Stimulated activated naive B cell treated with anti-CD40 and anti-IgM and Interleukin-4, amounts not matched to agents 10 μg/mL and 1 μg/mL and 100 μg/mL, for 72 hours (primary cell): ENCODE measurements around the gene FUT3.

ENCODE experiments used
- ATAC-seq, 2 donors: fragments of 150-1000 bp; cut with Tn5 transposase; replicated peaks; 2 replicates each; pipeline ENCODE4 v1.10.0; 2021; ENCODE audit warnings: moderate library complexity in 1 of 2
- DNase-seq: peaks from one replicate; pipeline ENCODE4 v3.0.0; 2021
- H3K27ac Mint-ChIP-seq: one replicate; pipeline ENCODE4 v1.8.0; 2022; ENCODE audit warnings: mild to moderate bottlenecking, mixed read lengths
- H3K27me3 Mint-ChIP-seq, 2 donors: one replicate each; pipeline ENCODE4 v1.8.0; 2022; ENCODE audit warnings: mixed read lengths in 2 of 2
- H3K36me3 Mint-ChIP-seq, 2 donors: one replicate each; pipeline ENCODE4 v1.8.0; 2022; ENCODE audit warnings: mixed read lengths in 2 of 2, mild to moderate bottlenecking in 1 of 2
- H3K4me1 Mint-ChIP-seq, 2 donors: one replicate each; pipeline ENCODE4 v1.8.0; 2022; ENCODE audit warnings: mixed read lengths in 2 of 2, mild to moderate bottlenecking in 1 of 2
- H3K4me3 Mint-ChIP-seq, 2 donors: one replicate each; pipeline ENCODE4 v1.8.0; 2022; ENCODE audit warnings: mild to moderate bottlenecking in 2 of 2, mixed read lengths in 2 of 2, moderate library complexity in 1 of 2
- H3K9me3 Mint-ChIP-seq, 2 donors: one replicate each; pipeline ENCODE4 v1.8.0; 2022; ENCODE audit warnings: mixed read lengths in 2 of 2, mild to moderate bottlenecking in 1 of 2

FUT3 gene

GRCh38 chr19:5814123-5814851, 37.0 kb downstream of the FUT3 start:
- H3K9me3 Mint-ChIP-seq, result peaks cover 0 to 2% of the 10 kb centered on the region in 2 donors
- ATAC-seq, result no peak
- no peak overlapping the region for H3K4me3 Mint-ChIP-seq
- DNase-seq, result no peak
- no peaks in the 10 kb centered on the region for H3K36me3 Mint-ChIP-seq
- no peaks in the 10 kb centered on the region for H3K4me1 Mint-ChIP-seq
- H3K27me3 Mint-ChIP-seq, result peaks cover 17 to 32% of the 10 kb centered on the region in 2 donors
- no peak overlapping the region for H3K27ac Mint-ChIP-seq

GRCh38 chr19:5811117-5811516, 40.1 kb downstream of the FUT3 start:
- peaks cover 2 to 12% of the 10 kb centered on the region in 2 donors for H3K27me3 Mint-ChIP-seq
- no peak for ATAC-seq
- H3K27ac Mint-ChIP-seq, result no peak overlapping the region
- DNase-seq, result no peak
- no peak overlapping the region for H3K4me3 Mint-ChIP-seq
- H3K9me3 Mint-ChIP-seq, result peaks cover 0 to 2% of the 10 kb centered on the region in 2 donors
- H3K36me3 Mint-ChIP-seq, result no peaks in the 10 kb centered on the region
- no peaks in the 10 kb centered on the region for H3K4me1 Mint-ChIP-seq

- peaks cover 0 to 2% of the 10 kb centered on the region in 2 donors for H3K9me3 Mint-ChIP-seq
- no peak overlapping the region for H3K4me3 Mint-ChIP-seq
- H3K4me1 Mint-ChIP-seq, result peaks cover 0 to 2% of the 10 kb centered on the region in 2 donors
- H3K36me3 Mint-ChIP-seq, result no peaks in the 10 kb centered on the region
- no peak for ATAC-seq
- peaks cover 2 to 7% of the 10 kb centered on the region in 2 donors for H3K27me3 Mint-ChIP-seq
- H3K27ac Mint-ChIP-seq, result no peak overlapping the region
- no peak for DNase-seq
Measured at GRCh38 chr19:5809469-5809868, 41.8 kb downstream of the FUT3 start.

- ATAC-seq, result no peak
- peaks cover 3 to 7% of the 10 kb centered on the region in 2 donors for H3K4me1 Mint-ChIP-seq
- H3K4me3 Mint-ChIP-seq, result no peak overlapping the region
- H3K27me3 Mint-ChIP-seq, result peaks cover 6 to 11% of the 10 kb centered on the region in 2 donors
- H3K9me3 Mint-ChIP-seq, result peaks cover 0 to 1% of the 10 kb centered on the region in 2 donors
- H3K36me3 Mint-ChIP-seq, result peaks cover 0 to 2% of the 10 kb centered on the region in 2 donors
- DNase-seq, result no peak
- H3K27ac Mint-ChIP-seq, result no peak overlapping the region
Measured at GRCh38 chr19:5809053-5809452, 42.2 kb downstream of the FUT3 start.

- Mint-ChIP-seq H3K4me1 (peaks cover 7 to 14% of the 10 kb centered on the region in 2 donors), H3K9me3 (no peaks in the 10 kb centered on the region), H3K27me3 (peaks cover 11 to 19% of the 10 kb centered on the region in 2 donors), H3K27ac (no peak overlapping the region), H3K4me3 (no peak overlapping the region), H3K36me3 (peaks cover 0 to 4% of the 10 kb centered on the region in 2 donors)
- no peak for ATAC-seq
- DNase-seq, result no peak
Measured at GRCh38 chr19:5808120-5808816, 43.0 kb downstream of the FUT3 start.

- Mint-ChIP-seq H3K9me3 (no peaks in the 10 kb centered on the region), H3K4me1 (peaks cover 14 to 26% of the 10 kb centered on the region in 2 donors), H3K4me3 (no peak overlapping the region), H3K36me3 (peaks cover 0 to 4% of the 10 kb centered on the region in 2 donors), H3K27ac (peak overlapping the region; percentile 15), H3K27me3 (peaks cover 20 to 33% of the 10 kb centered on the region in 2 donors)
- no peak for ATAC-seq
- no peak for DNase-seq
Measured at GRCh38 chr19:5806905-5807304, 44.3 kb downstream of the FUT3 start.

- peaks cover 0 to 4% of the 10 kb centered on the region in 2 donors for H3K36me3 Mint-ChIP-seq
- H3K9me3 Mint-ChIP-seq, result no peaks in the 10 kb centered on the region
- no peak overlapping the region for H3K4me3 Mint-ChIP-seq
- DNase-seq, result no peak
- peaks cover 23 to 41% of the 10 kb centered on the region in 2 donors for H3K27me3 Mint-ChIP-seq
- no peak for ATAC-seq
- H3K4me1 Mint-ChIP-seq, result peaks cover 16 to 29% of the 10 kb centered on the region in 2 donors
- H3K27ac Mint-ChIP-seq, result no peak overlapping the region
Measured at GRCh38 chr19:5806133-5806489, 45.1 kb downstream of the FUT3 start.

- peaks cover 0 to 4% of the 10 kb centered on the region in 2 donors for H3K36me3 Mint-ChIP-seq
- no peaks in the 10 kb centered on the region for H3K9me3 Mint-ChIP-seq
- DNase-seq (no peak), ATAC-seq (peak; percentile 31 to 37)
- H3K27me3 Mint-ChIP-seq, result peaks cover 26 to 46% of the 10 kb centered on the region in 2 donors
- no peak overlapping the region for H3K27ac Mint-ChIP-seq
- H3K4me1 Mint-ChIP-seq, result peaks cover 16 to 29% of the 10 kb centered on the region in 2 donors
- peak overlapping the region; percentile 25 to 37 for H3K4me3 Mint-ChIP-seq
Measured at GRCh38 chr19:5805462-5806132, 45.7 kb downstream of the FUT3 start.

GRCh38 chr19:5804516-5805461, 46.5 kb downstream of the FUT3 start, which contains the start of gene NRTN:
Gene NRTN (plus strand): TSS chr19:5805067. CDS start chr19:5824166, 19,099 bp downstream.
- ATAC-seq, result peak; percentile 6 to 8
- Mint-ChIP-seq H3K36me3 (peaks cover 0 to 4% of the 10 kb centered on the region in 2 donors), H3K9me3 (no peaks in the 10 kb centered on the region), H3K4me1 (peaks cover 18 to 29% of the 10 kb centered on the region in 2 donors), H3K27me3 (peaks cover 28 to 54% of the 10 kb centered on the region in 2 donors), H3K4me3 (peak within 1 kb of the TSS; percentile 74 to 81), H3K27ac (peak within 1 kb of the TSS; percentile 89)
- no peak for DNase-seq

GRCh38 chr19:5803752-5804515, 47.3 kb downstream of the FUT3 start:
- Mint-ChIP-seq H3K27me3 (peaks cover 36 to 58% of the 10 kb centered on the region in 2 donors), H3K9me3 (no peaks in the 10 kb centered on the region), H3K4me1 (peaks cover 18 to 29% of the 10 kb centered on the region in 2 donors), H3K27ac (peak overlapping the region; percentile 89), H3K36me3 (peaks cover 0 to 4% of the 10 kb centered on the region in 2 donors), H3K4me3 (peak overlapping the region; percentile 74 to 81)
- DNase-seq (peak; percentile 88), ATAC-seq (peak; percentile 94 to 96)

- Mint-ChIP-seq H3K9me3 (no peaks in the 10 kb centered on the region), H3K4me1 (peaks cover 18 to 29% of the 10 kb centered on the region in 2 donors), H3K36me3 (peaks cover 0 to 4% of the 10 kb centered on the region in 2 donors), H3K4me3 (peak overlapping the region; percentile 72 to 81), H3K27me3 (peaks cover 41 to 63% of the 10 kb centered on the region in 2 donors), H3K27ac (peak overlapping the region; percentile 43)
- DNase-seq, result no peak
- no peak for ATAC-seq
Measured at GRCh38 chr19:5803441-5803751, 47.9 kb downstream of the FUT3 start.

- DNase-seq (no peak), ATAC-seq (no peak)
- H3K36me3 Mint-ChIP-seq, result peaks cover 0 to 4% of the 10 kb centered on the region in 2 donors
- H3K4me1 Mint-ChIP-seq, result peaks cover 18 to 29% of the 10 kb centered on the region in 2 donors
- H3K9me3 Mint-ChIP-seq, result no peaks in the 10 kb centered on the region
- H3K4me3 Mint-ChIP-seq, result peak overlapping the region in 1 of 2 donors; percentile 59
- no peak overlapping the region for H3K27ac Mint-ChIP-seq
- peaks cover 49 to 70% of the 10 kb centered on the region in 2 donors for H3K27me3 Mint-ChIP-seq
Measured at GRCh38 chr19:5801796-5802619, 49.2 kb downstream of the FUT3 start.
